Left cardiac atrium (tissue), 4 donors: ENCODE results near the gene C8G. TPM values are rescaled to one million over a fixed set of nuclear protein-coding genes. Genes with fewer than 3 reads are reported as not detected.

Experiments used
- ATAC-seq, 2 donors: fragments of 200-7000 bp; cut with Tn5 transposase; one replicate each; pipeline ENCODE4 v1.9.1; 2020; ENCODE audit warnings: mild to moderate bottlenecking in 2 of 2, moderate library complexity in 2 of 2
- DNase-seq: peaks from one replicate; pipeline ENCODE4 v3.0.0-alpha.2; 2020
- intact Hi-C, 2 donors: fragments of 100-400 bp; cut with DNase I; formaldehyde crosslinking; loops; one replicate each; pipeline versions ENCODE4 v1.14.1 to v1.15.1; 2022 to 2023
- long read RNA-seq: library from polyadenylated mRNA; unstranded; transcript quantifications from one replicate; pipeline ENCODE4 v2.0.0, GENCODE V29; 2021
- total RNA-seq, 2 donors: library from RNA; stranded (reverse); fragmentation: NEBNext Ultra II Directional; extraction: Animal tissue kit (Norgen Biotek cat#: 25700); gene quantifications; one replicate each; pipeline ENCODE4 v1.2.1, GENCODE V29; 2021
- donor health status: DM: no; HTN: yes; CAD: no.
- donor health status: DM: no; HTN: yes; CAD: no; lungs with severe emphysema.
- donor health status: DM: yes; HTN: yes; CAD: no.
- donor health status: Dilated cardiomyopathy.

Gene C8G
- total RNA-seq: 1 to 10 TPM in 1 of 2 donors, under 1 TPM in 1; 0.88 to 3.5 TPM
- long read RNA-seq, partial matches to known transcripts: 0 of 1 reads
- long read RNA-seq, other reads (novel, unspliced or antisense): 0 of 1 reads

- peak; percentile 74 to 75 for ATAC-seq
- intact Hi-C loops: loop anchor here (5.0 to 10.0 kb wide), 2 partner anchors 50 to 88 kb away; partner anchors contain the start of genes CLIC3 (in 1 of the 2), FUT7 (in 1 of the 2) and PAXX (in 1 of the 2)
- peak; percentile 96 for DNase-seq
Observed at GRCh38 chr9:136944519-136945332, at the start of gene C8G, which contains the start of gene FBXW5. TSS of gene C8G (plus strand) at chr9:136945243. CDS start at chr9:136945321, 78 bp downstream. TSS of gene FBXW5 (minus strand) at chr9:136944738. CDS start at chr9:136944083, 655 bp downstream.

GRCh38 chr9:136896027-136896426, 49.0 kb upstream of the C8G start:
- no peak for DNase-seq
- ATAC-seq: no peak
- intact Hi-C loops: no loop called here

- intact Hi-C loops: no loop called here
- ATAC-seq (no peak), DNase-seq (no peak)
Observed at GRCh38 chr9:136898483-136899100, 46.5 kb upstream of the C8G start.

GRCh38 chr9:136899196-136899595, 45.8 kb upstream of the C8G start:
- DNase-seq (no peak), ATAC-seq (no peak)
- intact Hi-C loops: no loop called here

- no peak for ATAC-seq
- intact Hi-C loops: no loop called here
- no peak for DNase-seq
Observed at GRCh38 chr9:136900556-136900955, 44.5 kb upstream of the C8G start.

GRCh38 chr9:136900988-136901515, 44.0 kb upstream of the C8G start:
- DNase-seq (no peak), ATAC-seq (peak in 1 of 2 donors; percentile 8)
- intact Hi-C loops: no loop called here

- peak; percentile 62 to 63 for ATAC-seq
- intact Hi-C loops: no loop called here
- DNase-seq: no peak
Observed at GRCh38 chr9:136901516-136902258, 43.4 kb upstream of the C8G start.

GRCh38 chr9:136902259-136902821, 42.7 kb upstream of the C8G start:
- peak; percentile 86 to 92 for ATAC-seq
- peak; percentile 72 for DNase-seq
- intact Hi-C loops: no loop called here

GRCh38 chr9:136903041-136903554, 41.9 kb upstream of the C8G start:
- intact Hi-C loops: no loop called here
- peak in 1 of 2 donors; percentile 55 for ATAC-seq
- DNase-seq: peak; percentile 58

GRCh38 chr9:136906266-136906665, 38.8 kb upstream of the C8G start:
- ATAC-seq: no peak
- DNase-seq: no peak
- intact Hi-C loops: no loop called here

GRCh38 chr9:136907011-136907914, 37.8 kb upstream of the C8G start:
- ATAC-seq: no peak
- intact Hi-C loops: no loop called here
- DNase-seq: no peak

- ATAC-seq (no peak), DNase-seq (no peak)
- intact Hi-C loops: no loop called here
Observed at GRCh38 chr9:136910197-136910900, 34.7 kb upstream of the C8G start.

- ATAC-seq: no peak
- intact Hi-C loops: no loop called here
- DNase-seq: no peak
Observed at GRCh38 chr9:136910901-136911245, 34.2 kb upstream of the C8G start.

- no peak for ATAC-seq
- intact Hi-C loops: no loop called here
- DNase-seq: no peak
Observed at GRCh38 chr9:136913701-136914438, 31.2 kb upstream of the C8G start.

- no peak for DNase-seq
- intact Hi-C loops: no loop called here
- no peak for ATAC-seq
Observed at GRCh38 chr9:136915632-136916329, 29.3 kb upstream of the C8G start.
